ENCODE data around the gene GP9. TPM values are rescaled to one million over a fixed set of nuclear protein-coding genes. Genes with fewer than 3 reads are reported as not detected.
A peak's percentile ranks its signal among the peaks of the same experiment; 100 is the strongest.

Gene GP9
- total and polyA plus RNA-seq, 9 of the 15 experiments (the other 6 are each of a cell fraction or from before 2014, with no cell fraction given) = not detected

GRCh38 chr3:129025691-129026435, 34.7 kb upstream of the GP9 start:
- no peak for ATAC-seq
- no peaks in the 10 kb centered on the region for H3K79me2 ChIP-seq (ENCODE audit: control insufficient read depth, insufficient read depth, low read length)
- intact Hi-C loops (cut with micrococcal nuclease) (loop anchor here (5.0 to 10.0 kb wide), 2 partner anchors 54 to 59 kb away; no protein-coding TSS in a partner anchor), in situ Hi-C loops (cut with MboI) (no loop called here)
- 55% methylated on average over 8 of the region's 8 CpGs for WGBS (ENCODE audit: insufficient coverage, low coverage, missing lambda C conversion rate)
- peak overlapping the region; percentile 77; the same call in 1 of the 2 replicates for H3K4me2 ChIP-seq (ENCODE audit: insufficient read depth, low read length)
- ChIA-PET CTCF (ENCODE audit: low intra/inter-chr PET ratio) (no interaction called here), POLR2A (interaction anchor here (0.5 to 2.7 kb wide), 8 partner anchors 9 to 1327 kb away, joined by 3 to 22 read pairs (median 3); no protein-coding TSS in a partner anchor)
- H3K36me3 ChIP-seq (ENCODE audit: control insufficient read depth, insufficient read depth, low read length) = no peaks in the 10 kb centered on the region
- H3K9me3 ChIP-seq (replicated peaks; ENCODE audit: control insufficient read depth, insufficient read depth, low read depth, low read length) = peaks cover 2% of the 10 kb centered on the region; the same call in 1 of the 2 replicates
- peak overlapping the region; percentile 95; the same call in 1 of the 2 replicates for H2AFZ ChIP-seq (ENCODE audit: low read depth, low read length)
- BruUV-seq (replicated peaks) = no TSS peak
- H3K4me3 ChIP-seq = no peak overlapping the region
- no peaks in the 10 kb centered on the region for H4K20me1 ChIP-seq (replicated peaks; ENCODE audit: control insufficient read depth, insufficient read depth, low read length)
- H3K4me1 ChIP-seq (replicated peaks in 1 of 2; ENCODE audit: control insufficient read depth in 2 of 2, insufficient read depth in 2 of 2, low read length in 2 of 2) = peaks cover 10 to 26% of the 10 kb centered on the region in 2 experiments; a peak in 4 of 5 replicates
- no peak for DNase-seq (ENCODE audit: extremely low read depth in 1 of 4, low spot score in 3 of 4)
- H3K9me1 ChIP-seq (ENCODE audit: control insufficient read depth, insufficient read depth, low read length) = no peaks in the 10 kb centered on the region
- peak; percentile 56 for TF ChIP-seq MGA (IDR thresholded peaks at IDR 0.05)
- TF ChIP-seq E2F6 (IDR thresholded peaks at IDR 0.05; ENCODE audit: borderline replicate concordance in 1 of 2, extremely low read depth in 1 of 2, insufficient read depth in 1 of 2, insufficient read length in 1 of 2, low read depth in 1 of 2, low read length in 1 of 2, poor library complexity in 1 of 2, severe bottlenecking in 1 of 2) = peak in 1 of 2 experiments; percentile 44
- no peak for TF ChIP-seq SNRNP70 (optimal IDR thresholded peaks at IDR 0.05; ENCODE audit: low read depth, low read length)
- no peak for FAIRE-seq
- H3K27ac ChIP-seq (ENCODE audit: extremely low read depth, low read depth, low read length) = no peak overlapping the region
- peak overlapping the region; percentile 28 to 56; a peak in 3 of 4 replicates for H3K9ac ChIP-seq (ENCODE audit: insufficient read depth in 1 of 2, low read depth in 2 of 2, low read length in 2 of 2)
- H3K27me3 ChIP-seq (ENCODE audit: control insufficient read depth in 2 of 2, insufficient read depth in 2 of 2, low read length in 2 of 2) = no peaks in the 10 kb centered on the region
